KMS-11 (cell line): Measurements from ENCODE around the gene AXIN1.

Experiments
- H2AFZ ChIP-seq: fragments of 200-600 bp; sonication (generic); 2 replicates; pipeline ENCODE4 v1.6.1; 2016; ENCODE audit warnings: antibody characterized with exemption, mixed run types, low read depth
- H3K27ac ChIP-seq: fragments of 200-600 bp; sonication (generic); 2 replicates; pipeline ENCODE4 v1.6.1; 2016; ENCODE audit warnings: mild to moderate bottlenecking, mixed run types
- H3K27me3 ChIP-seq: fragments of 200-600 bp; sonication (generic); 2 replicates; pipeline ENCODE4 v1.6.1; 2017; ENCODE audit warnings: mild to moderate bottlenecking, low read depth, mixed run types, moderate library complexity; ENCODE audit not compliant: insufficient read depth
- H3K36me3 ChIP-seq: fragments of 200-600 bp; sonication (generic); 2 replicates; pipeline ENCODE4 v1.6.1; 2017; ENCODE audit warnings: mild to moderate bottlenecking, mixed run types; ENCODE audit not compliant: insufficient read depth
- H3K4me1 ChIP-seq: fragments of 200-600 bp; sonication (generic); 2 replicates; pipeline ENCODE4 v1.6.1; 2016; ENCODE audit warnings: mild to moderate bottlenecking, low read depth, mixed run types; ENCODE audit not compliant: poor library complexity, severe bottlenecking
- H3K4me2 ChIP-seq: fragments of 200-600 bp; sonication (generic); 2 replicates; pipeline ENCODE4 v1.7.0; 2016; ENCODE audit warnings: mild to moderate bottlenecking, mixed run types
- H3K4me3 ChIP-seq: fragments of 200-600 bp; sonication (generic); IDR thresholded peaks from 2 replicates; pipeline ENCODE4 v1.6.1; 2017; ENCODE audit warnings: low read depth, low read length, mixed read lengths; ENCODE audit not compliant: insufficient read depth
- H3K79me2 ChIP-seq: fragments of 200-600 bp; sonication (generic); 2 replicates; pipeline ENCODE4 v1.6.1; 2016; ENCODE audit warnings: low read depth, mixed run types; ENCODE audit not compliant: insufficient read depth
- H3K9ac ChIP-seq: fragments of 200-600 bp; sonication (generic); 2 replicates; pipeline ENCODE4 v1.6.1; 2016; ENCODE audit warnings: mild to moderate bottlenecking, mixed run types
- H4K20me1 ChIP-seq: fragments of 200-600 bp; sonication (generic); 2 replicates; pipeline ENCODE4 v1.6.1; 2016; ENCODE audit warnings: mild to moderate bottlenecking, mixed run types; ENCODE audit not compliant: insufficient read depth
- CTCF ChIP-seq: fragments of 200-600 bp; sonication (generic); conservative IDR thresholded peaks from 2 replicates; pipeline ENCODE4 v1.6.1; 2017; ENCODE audit warnings: low read depth, mild to moderate bottlenecking, antibody characterized with exemption, low read length, moderate library complexity, mixed read lengths

AXIN1 gene

GRCh38 chr16:352547-353403 is at the start of gene AXIN1:
AXIN1 (minus strand) TSS chr16:352723; CDS start chr16:347025, 5,698 bp downstream.
- no peaks in the 10 kb centered on the region for H3K36me3 ChIP-seq
- no peak; the same call in 1 of the 2 replicates for TF ChIP-seq CTCF
- H2AFZ ChIP-seq = peak within 1 kb of the TSS; percentile 87
- no peaks in the 10 kb centered on the region for H3K27me3 ChIP-seq
- no peak within 1 kb of the TSS for H3K4me3 ChIP-seq
- H3K4me1 ChIP-seq = peaks cover 21% of the 10 kb centered on the region
- H3K79me2 ChIP-seq = peaks cover 31% of the 10 kb centered on the region; the same call in 1 of the 2 replicates
- H3K9ac ChIP-seq = peak within 1 kb of the TSS; percentile 68
- H3K27ac ChIP-seq = no peak within 1 kb of the TSS; the same call in 1 of the 2 replicates
- peak within 1 kb of the TSS; percentile 90 for H3K4me2 ChIP-seq
- no peaks in the 10 kb centered on the region for H4K20me1 ChIP-seq

- H3K9ac ChIP-seq = peak within 1 kb of the TSS; percentile 90
- H3K36me3 ChIP-seq = no peaks in the 10 kb centered on the region
- peak; percentile 70 for TF ChIP-seq CTCF
- H3K79me2 ChIP-seq = no peaks in the 10 kb centered on the region
- H4K20me1 ChIP-seq = no peaks in the 10 kb centered on the region
- peak within 1 kb of the TSS; percentile 81 for H3K27ac ChIP-seq
- peak within 1 kb of the TSS; percentile 93 for H2AFZ ChIP-seq
- no peak within 1 kb of the TSS for H3K4me3 ChIP-seq
- H3K4me2 ChIP-seq = peak within 1 kb of the TSS; percentile 64
- peaks cover 1% of the 10 kb centered on the region for H3K27me3 ChIP-seq
- H3K4me1 ChIP-seq = peaks cover 18% of the 10 kb centered on the region
These were observed 49.2 kb upstream of the AXIN1 start, which contains the start of gene DECR2 for GRCh38 chr16:401468-402348. DECR2 (plus strand) TSS chr16:401885; CDS start chr16:401964, 79 bp downstream.

- no peak overlapping the region for H3K9ac ChIP-seq
- no peaks in the 10 kb centered on the region for H4K20me1 ChIP-seq
- H3K27ac ChIP-seq = no peak overlapping the region
- TF ChIP-seq CTCF = no peak
- no peak overlapping the region for H3K4me3 ChIP-seq
- H2AFZ ChIP-seq = no peak overlapping the region
- peak overlapping the region; percentile 52 for H3K4me2 ChIP-seq
- H3K79me2 ChIP-seq = no peaks in the 10 kb centered on the region
- H3K4me1 ChIP-seq = peaks cover 21% of the 10 kb centered on the region
- H3K36me3 ChIP-seq = no peaks in the 10 kb centered on the region
- H3K27me3 ChIP-seq = peaks cover 17% of the 10 kb centered on the region
These were observed 47.6 kb upstream of the AXIN1 start for GRCh38 chr16:400061-400591.

- Histone ChIP-seq H2AFZ (no peak overlapping the region), H3K9ac (no peak overlapping the region), H4K20me1 (no peaks in the 10 kb centered on the region), H3K4me3 (no peak overlapping the region), H3K27me3 (peaks cover 19% of the 10 kb centered on the region), H3K4me1 (peaks cover 21% of the 10 kb centered on the region), H3K36me3 (no peaks in the 10 kb centered on the region), H3K79me2 (no peaks in the 10 kb centered on the region), H3K4me2 (no peak overlapping the region), H3K27ac (no peak overlapping the region)
- no peak for TF ChIP-seq CTCF
These were observed 47.0 kb upstream of the AXIN1 start for GRCh38 chr16:399340-400019.
